Measurements from ENCODE around the gene BABAM2.
A peak's percentile ranks its signal among the peaks of the same experiment; 100 is the strongest.
"Not testable (repeated sequence)": the region's sequence is repeated elsewhere in the genome, so short reads cannot be mapped to it uniquely, and the experiment has no call there.

Gene BABAM2

DNA sequence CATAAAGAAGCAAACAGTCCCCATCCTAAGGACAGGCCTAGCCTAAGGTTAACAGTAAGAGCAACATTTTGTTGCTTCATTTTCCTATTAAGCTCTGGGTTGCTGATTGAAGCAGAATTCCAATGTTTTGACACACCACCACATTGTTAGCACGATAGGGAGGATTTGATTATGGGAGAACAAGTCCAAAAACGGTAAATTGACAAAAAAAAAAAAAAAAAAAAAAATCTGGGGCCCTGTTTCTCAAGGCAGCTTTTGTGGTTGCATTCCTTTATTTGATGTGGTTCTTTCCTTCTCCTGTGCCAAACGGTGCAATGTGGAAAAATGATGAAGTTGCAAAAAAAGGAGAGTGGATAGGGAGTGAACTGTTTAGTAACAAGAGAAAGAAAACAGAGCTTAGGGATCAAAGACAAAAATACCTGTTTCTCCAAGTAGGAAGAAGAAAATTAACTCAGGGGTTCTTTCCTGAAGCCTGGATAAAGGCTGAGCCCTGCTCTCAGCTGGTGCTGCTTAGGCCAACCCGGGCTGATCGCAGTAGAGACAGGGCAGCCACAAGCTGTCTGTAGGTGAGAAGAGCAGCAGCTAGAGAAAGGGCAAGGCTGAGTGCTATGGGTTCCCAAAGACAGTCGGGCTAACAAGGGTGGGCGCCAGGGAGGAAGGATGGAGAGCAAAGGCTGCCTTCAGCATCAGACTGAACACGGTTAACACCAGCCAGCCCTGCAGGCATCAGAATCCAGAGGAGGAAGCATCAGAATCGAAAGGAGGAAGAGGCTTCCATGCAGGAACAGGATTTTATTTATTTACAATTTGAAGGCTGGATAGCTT is 334.3 kb downstream of the BABAM2 start:
- peak; percentile 89 for DNase-seq

DNA sequence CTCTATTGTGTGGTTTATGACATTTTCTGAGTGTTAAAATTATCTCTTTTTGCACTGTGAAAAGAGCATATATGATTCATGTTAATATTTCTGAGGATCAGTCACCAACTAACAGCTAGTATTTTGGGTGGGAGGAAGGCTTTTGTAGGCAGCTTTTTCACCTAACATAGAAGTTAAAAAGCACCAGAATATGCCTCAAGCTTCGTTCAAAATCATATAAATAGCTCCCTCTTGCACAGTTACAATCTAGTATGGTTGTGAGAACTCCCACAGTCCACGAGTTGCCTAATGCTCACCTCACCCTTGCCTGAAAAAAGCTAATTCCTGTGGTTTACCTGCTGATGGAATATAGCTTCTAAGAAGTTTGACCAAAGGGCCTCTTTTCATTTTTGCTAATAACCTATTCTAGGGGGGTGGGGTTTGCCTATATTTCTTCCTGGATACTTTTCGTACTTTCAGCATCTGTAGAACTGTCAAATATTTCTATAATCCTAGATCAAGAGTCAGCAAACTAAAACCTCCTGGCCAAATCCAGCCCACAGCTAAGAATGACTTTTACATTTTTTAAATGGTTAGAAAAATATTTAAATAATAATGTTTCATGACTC is 335.0 kb downstream of the BABAM2 start:
- no peak for DNase-seq

DNA sequence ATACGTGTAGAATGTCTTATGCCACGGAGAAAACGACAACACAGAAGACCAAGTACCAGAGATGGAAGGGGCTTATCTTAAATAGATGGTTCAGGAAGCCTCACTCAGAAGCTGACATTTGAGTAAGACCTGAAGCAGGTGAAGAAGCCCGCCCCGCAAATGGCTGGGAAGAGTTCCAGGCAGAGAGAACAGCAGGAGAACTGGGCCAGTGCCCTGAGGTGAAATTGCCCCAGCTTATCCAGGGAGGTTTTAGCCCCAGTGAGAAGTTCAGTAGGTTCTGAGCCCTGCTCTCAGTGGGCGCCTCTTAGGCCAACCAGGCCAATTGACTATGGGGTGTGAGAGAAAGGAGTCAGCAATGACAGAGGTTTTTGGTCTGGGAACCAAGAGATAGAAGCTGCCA is 336.0 kb downstream of the BABAM2 start:
- DNase-seq: no peak

DNA sequence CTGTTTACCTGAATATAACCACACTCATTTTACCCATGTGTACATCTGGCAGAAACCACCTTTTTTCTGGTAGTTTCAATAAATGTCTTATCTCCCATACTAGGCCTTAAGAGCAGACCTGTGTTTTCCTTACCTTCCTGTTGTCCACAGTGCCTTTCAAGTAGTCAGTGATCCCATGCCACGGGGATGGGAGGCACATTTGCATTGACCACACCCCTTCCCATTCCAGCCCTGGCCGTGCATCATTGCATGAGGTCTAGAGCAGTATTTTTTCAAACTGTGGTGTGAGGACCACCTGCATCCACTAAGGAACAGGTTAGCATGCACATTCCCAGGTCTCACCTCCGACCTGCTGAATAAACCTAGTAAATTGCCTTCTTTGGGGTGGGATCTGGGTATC is 337.0 kb downstream of the BABAM2 start:
- DNase-seq: no peak

DNA sequence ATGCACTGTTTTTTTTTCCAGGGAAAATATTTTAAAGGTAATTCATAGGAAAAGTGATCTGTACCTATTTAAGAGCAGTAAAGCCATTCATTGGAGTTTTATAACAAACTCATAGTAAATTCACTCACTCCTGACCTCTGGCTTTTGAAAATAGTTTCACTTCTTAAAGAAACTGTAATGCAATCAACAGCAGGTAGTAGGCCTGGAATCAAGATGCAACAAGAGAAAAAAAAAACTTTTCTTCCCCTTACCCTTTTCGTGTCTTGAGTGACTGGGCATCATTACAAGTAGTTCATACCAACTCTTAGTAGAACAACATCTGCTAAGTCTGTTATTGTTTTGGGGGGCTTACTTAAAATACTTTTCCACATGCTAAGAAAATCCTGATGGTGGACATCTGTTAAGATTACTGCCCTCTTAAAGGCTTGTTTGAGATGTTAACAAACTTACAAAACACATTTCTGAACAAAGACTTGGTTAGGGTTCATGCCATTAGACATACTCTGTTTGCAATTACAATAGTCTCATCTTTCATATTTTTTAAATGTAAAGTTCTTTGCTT is 338.0 kb downstream of the BABAM2 start:
- DNase-seq: no peak

DNA sequence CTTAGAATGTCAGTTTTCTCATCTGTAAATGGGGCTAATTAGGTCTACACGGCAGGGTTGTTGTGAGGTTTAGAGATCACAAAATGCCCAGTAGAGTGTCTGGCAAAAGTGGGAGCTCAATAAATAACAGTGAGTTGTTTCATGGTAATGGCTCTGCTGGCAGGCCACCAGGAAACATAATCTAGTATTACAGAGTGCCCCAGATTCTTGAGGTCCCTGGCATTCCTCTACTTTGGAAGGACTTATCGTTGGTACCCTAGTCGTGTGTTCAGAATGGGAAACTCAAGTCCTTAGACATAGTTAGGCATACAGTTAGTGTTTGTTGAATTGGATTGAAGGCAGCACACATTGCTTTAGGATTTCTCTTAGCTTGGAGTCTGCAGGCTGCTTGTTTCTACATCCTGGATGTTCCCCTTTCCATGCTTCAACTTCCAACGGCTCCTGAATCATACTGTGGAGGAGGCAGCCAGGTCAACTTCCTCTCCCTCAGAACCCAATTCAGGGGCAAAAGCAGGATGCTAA is 340.6 kb downstream of the BABAM2 start:
- DNase-seq: peak; percentile 69

DNA sequence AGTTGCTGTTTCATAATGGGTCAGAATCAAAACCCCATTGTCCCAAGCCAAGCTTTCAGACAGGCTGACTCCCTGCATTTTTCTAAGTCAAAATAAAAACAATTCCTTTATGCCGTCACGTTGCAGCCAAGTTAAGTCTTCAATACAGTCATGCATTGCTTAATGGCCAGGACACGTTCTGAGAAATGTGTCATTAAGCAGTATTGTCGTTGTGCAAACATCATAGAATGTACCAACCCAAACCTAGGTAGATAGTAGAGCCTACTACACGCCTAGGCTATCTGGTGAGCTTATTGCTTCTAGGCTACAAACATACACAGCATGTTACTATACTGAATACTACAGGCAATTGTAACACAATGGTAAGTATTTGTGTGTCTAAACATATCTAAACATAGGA is 341.8 kb downstream of the BABAM2 start:
- no peak for DNase-seq

DNA sequence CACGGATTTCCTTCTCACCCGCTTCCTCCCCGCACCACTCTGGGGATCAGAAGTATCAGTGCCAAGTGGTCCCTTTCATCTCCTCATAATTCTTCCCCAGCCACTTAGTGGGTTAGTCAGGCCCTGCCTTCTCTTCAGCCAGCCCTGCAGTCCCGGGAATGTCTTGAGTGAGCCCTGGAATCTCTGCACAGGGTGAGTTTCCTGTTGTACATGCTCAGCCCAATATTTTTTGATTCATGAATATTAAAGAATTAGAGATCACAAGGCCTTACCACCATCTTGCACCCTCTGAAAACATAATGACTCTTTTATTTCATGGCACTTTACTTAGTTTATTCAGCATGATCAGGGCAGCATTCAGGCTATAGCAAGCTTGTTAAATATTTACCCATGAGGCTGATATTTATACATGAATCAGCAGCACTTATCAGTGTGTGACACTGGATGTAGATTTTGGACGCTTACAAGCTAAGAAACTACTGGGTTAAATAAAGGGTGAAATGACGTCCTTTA is 342.7 kb downstream of the BABAM2 start:
- peak; percentile 23 for DNase-seq

DNA sequence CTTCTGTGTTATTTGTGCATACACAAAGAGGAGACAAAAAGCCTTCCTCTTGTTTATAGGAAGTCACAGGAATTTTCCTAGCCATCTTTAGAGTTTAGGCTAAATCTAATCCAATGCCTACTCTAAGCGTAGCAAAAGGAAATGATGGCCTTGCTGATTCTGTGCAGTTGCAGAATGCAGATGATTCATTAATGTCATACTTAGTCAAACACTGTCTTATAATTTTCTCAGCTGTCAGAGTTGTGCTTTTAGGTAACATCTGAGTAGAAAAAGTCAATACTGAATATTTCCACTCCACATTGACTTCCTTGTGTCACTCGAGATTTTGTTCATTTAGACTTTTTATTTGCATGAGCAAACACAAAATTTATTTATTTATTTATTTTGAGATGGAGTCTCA is 344.3 kb downstream of the BABAM2 start:
- DNase-seq: no peak

DNA sequence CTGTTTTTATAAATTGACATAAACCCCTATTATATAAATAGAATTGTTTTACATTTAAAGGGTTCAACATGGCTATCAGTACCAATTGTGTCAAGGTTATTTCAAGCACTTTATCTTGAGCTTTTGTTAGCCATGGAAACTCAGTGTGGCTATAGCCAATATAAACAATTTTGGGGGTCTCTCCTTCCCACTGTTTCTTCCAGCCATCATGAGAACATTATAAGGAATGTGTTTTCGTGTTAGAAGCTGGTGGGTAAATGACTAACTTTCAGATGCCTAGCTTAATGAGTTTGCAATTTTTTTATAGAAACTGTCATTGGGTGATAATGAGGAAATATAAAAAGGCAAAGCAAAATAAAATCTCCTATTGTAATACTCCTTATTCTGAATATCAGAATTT is 348.7 kb downstream of the BABAM2 start:
- DNase-seq: no peak

DNA sequence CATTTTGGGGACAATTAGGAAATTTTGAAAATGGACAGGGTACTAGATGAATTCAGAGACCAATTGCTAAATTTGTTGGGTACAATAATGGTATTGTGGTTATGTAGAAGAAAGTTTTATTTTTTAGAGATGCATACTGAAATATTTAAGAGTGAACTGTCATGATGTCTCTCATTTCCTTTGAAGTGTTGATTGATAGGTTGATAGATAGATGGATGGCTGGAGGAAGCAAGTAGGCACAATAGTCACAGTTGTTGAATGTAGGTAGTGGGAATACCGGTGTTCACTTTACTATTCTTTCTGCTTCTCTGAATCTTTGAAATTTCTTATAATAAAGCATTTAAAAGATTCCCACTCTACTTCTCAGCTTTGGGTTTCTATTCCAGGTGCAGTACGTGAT is 350.4 kb downstream of the BABAM2 start:
- no peak for DNase-seq

DNA sequence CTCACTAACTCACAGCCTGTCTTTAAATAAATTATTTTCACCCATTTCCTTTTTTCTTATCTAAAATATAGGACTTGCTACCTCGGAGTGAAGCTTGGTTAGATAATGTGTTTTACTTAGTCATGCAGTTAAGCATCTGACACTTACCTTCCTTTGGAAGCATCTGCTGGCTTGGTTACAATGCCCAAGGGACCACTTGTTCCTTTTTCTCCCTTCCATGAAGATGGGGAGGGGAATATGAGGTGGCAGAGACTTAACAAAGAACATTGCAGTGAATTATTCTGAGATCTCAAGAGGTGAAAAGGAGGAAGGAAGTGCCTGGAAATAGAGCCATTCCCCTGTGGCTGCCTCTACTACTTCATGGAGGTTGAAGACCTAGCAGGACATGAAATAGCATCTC is 356.8 kb downstream of the BABAM2 start:
- DNase-seq: no peak

DNA sequence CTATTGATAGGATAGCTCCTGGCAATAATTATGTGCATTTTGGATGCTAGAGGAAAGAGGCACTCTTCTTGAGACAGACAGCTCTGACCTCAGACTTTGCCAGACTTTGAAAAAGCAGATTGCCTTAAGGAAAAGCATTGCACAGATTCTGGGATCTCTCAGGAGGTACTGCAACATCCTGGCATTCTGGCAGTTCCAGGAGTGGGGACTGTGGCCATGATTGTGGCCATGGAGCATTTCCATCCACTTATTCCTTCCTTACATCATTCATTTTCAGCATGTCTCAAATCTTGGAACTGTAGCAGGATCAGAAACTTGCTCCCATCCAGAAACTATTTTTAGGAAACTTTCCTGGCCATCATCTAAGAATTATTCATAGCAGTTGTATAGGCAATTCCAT is 357.2 kb downstream of the BABAM2 start:
- DNase-seq: no peak

DNA sequence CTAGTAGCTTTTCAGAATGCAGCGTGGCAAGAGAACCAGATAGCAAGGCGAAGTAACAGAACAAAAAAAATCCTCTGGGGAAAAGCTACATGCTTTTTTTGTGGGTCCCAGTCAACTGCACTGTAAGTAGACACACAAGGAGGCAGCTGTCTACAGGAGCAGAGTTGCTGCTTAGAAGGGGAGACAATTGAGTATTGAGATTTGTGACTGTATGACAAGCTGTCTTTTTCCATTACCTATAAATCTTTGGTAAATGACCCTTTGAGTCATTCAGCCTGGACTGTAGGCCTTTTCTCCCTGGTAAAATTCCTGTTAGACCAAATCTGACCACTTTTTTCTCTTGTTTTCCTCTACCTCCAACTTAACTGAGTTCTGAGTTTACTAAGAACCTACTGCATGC is 358.0 kb downstream of the BABAM2 start:
- no peak for DNase-seq

DNA sequence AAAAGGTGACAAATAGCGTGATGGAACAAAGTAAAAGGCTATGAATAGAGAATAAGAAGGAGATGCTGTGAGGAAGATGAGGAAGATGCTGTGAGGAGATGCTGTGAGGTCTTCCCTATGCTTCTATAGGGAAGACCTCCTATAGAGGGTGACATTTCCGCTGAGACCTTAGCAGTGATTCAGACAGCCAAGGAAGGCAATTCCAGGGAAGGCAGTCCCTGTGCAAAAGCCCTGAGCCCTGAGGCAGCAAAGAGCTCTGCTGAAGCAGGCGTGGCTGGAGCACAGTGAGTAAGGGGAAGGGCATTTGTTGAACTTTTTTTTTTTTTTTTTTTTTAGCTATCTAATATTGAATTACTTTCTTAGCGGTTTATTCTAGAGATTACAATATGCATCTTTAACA is 359.5 kb downstream of the BABAM2 start:
- peak; percentile 97 for DNase-seq

DNA sequence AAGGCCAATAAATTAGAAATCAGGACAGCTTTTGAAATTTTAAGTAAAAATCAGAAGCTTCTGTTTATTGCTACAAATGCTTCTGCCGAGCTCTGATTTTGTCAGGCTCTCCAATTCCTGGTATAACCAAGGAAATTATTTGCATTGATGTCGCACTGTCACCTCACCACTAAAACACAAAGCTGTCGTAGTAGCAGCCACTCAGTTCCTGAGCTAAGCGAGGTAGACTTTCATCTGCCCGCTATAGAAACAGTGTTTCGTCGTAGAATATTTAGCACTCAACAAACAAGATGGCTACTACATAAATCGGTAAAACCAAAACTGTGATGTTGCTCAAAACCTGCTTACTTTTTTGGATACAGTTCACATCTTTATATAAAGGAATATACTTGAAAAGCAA is 360.8 kb downstream of the BABAM2 start:
- no peak for DNase-seq

DNA sequence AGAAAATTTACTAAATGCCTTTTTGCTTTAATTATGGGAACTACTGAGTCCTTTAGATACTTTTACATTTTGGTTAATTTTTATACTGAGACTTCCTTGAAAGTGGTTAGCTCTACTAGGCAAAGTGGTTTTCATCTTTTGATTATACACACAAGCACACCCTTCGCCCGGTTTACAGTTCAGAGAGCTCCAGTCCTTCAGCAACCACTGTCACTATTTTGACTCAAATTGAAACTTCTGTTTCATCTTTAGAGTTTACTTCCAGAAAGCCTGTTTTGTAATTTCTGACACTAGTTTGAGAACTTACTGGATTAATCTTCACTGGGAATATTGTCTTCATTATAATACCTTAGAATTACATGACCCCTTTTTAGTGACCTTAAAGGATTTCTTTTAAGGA is 361.8 kb downstream of the BABAM2 start:
- no peak for DNase-seq

DNA sequence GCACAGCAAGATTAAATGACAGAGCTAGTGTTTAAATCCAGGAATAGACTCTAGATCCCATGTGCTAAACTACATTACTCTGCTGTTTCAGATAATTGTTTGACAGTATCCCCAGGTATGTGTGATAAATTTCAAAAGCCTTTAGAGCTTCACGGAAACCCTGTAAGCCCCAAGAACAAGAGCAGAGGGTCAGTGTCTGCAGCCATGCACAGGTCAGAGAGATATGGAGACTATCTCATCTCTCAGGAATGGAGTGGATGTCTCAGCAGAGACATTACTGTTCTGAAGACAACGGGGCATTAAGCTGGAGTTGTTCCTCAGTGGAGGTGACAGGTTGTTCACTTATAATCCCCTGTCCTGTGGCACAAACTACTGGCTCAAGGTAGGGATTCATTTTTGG is 363.0 kb downstream of the BABAM2 start:
- no peak for DNase-seq

DNA sequence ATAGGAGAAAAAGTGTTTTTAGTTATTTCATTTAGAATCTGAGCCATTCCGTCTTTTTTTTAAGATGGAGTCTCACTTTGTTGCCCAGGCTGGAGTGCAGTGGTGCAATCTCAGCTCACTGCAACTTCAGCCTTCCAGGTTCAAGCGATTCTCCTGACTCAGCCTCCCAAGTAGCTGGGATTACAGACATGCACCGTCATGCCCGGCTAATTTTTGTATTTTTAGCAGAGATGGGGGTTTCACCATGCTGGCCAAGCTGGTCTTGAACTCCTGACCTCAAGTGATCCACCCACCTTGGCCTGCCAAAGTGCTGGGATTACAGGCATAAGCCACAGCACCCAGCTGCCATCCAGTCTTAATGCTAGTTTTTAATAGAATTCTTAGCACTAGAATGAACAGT is 364.7 kb downstream of the BABAM2 start:
- DNase-seq: not testable (repeated sequence)

DNA sequence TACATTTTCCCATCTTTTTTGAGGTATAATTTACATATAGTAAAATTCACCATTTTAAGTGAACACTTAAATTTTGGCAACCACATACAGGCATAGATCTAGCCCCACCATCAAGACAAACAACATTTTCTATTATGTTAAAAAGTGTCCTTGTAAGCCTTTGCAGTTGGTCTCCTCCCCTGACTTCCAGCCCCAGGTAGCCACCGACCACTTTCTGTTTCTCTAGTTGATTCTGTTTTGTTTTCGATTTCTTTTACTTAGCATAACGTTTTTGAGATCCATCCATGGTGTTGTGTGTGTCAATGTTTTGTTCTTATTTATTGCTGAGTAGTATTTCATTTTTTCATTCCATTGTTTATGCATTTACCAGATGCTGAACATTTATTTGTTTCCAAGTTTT is 366.7 kb downstream of the BABAM2 start:
- no peak for DNase-seq

DNA sequence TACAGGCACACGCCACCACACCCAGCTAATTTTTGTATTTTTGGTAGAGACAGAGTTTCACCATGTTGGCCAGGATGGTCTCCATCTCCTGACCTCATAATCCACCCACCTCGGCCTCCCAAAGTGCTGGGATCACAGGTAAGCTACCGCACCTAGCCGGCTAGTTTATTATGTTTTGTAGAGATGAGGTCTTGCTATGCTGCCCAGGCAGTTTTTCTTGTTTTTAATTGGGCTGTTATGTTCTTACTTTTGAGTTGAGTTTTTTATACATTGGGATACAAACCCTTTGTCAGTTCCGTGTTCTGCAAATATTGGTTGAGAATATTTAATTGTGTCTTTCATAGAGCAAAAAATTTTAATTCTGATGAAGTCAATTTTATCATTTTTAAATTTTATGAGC is 368.7 kb downstream of the BABAM2 start:
- not testable (repeated sequence) for DNase-seq

DNA sequence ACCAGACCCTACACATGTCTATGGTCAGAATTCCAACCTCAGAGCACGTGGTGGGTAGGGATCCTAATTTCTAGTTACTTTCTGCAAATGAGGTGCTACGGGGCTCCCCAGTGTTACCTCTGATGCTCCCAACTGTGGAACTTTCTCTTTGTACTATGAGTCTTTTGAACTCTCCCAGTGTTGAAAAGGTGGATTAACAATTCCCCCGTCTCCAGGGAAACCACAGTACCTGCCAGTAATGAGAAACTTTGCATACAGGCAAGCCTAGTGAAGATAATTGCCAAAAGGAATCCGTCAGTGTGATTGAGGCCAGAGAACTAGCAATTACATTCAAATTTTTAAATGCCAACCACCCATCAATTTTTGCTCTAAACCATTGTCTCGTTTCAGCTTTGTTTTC is 373.2 kb downstream of the BABAM2 start:
- no peak for DNase-seq

DNA sequence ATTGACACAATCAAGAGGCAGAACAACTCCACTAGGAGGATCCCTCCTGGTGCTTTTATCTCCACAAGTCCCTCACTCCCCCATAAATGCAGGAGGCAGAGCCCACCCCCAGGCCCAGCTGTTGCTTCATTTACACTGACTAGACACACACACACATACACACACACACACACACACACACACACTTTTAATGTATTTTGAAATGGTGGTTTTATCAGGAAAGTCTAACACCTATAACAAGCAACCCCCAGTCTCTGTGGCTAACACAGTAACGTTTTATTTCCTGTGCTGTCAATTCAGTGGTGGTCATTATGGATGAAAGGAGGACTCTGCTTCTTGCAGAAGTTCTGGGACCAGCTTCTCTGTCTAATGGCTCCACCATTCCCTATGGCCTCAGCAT is 376.8 kb downstream of the BABAM2 start:
- no peak for DNase-seq

DNA sequence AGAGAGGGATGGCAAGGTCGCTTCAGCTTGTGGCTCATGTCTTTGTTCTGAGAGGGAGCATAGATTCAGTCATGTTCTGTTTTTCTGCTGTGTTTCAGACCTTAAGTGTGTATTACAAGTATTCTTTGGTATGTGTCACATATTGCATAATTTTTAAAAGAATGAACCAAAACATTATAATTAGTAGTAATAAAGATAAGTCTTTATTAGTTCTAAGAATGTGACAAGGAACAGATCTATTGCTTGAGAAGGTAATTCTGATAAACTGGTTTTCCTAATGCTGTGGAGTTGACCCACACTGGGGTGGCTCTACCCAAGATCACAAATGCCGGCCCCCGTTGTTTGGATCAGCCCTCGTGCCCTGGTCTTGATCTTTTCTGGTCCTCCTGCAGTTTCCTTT is 377.9 kb downstream of the BABAM2 start:
- no peak for DNase-seq
